ENCODE data around the gene PRRG2. TPM values are rescaled to one million over a fixed set of nuclear protein-coding genes. Genes with fewer than 3 reads are reported as not detected.

PRRG2 gene
- total and polyA plus RNA-seq, 2 experiments from 2014 or later = 2.0 to 3.8 TPM

- no peak overlapping the region for H2AFZ ChIP-seq
- H3K4me2 ChIP-seq = peak overlapping the region; percentile 62
These were observed 8.4 kb downstream of the PRRG2 start for GRCh38 chr19:49589502-49589905.

More at GRCh38 chr19:49589502-49589905, 8.4 kb downstream of the PRRG2 start:
- Histone ChIP-seq H3K79me2 (replicated peaks; ENCODE audit: insufficient read depth) (peaks cover 25% of the 10 kb centered on the region), H3K27me3 (ENCODE audit: insufficient read depth) (no peaks in the 10 kb centered on the region), H4K20me1 (replicated peaks; ENCODE audit: insufficient read depth) (no peaks in the 10 kb centered on the region; the same call in 1 of the 2 replicates), H3K9me2 (ENCODE audit: insufficient read depth) (no peaks in the 10 kb centered on the region), H3F3A (replicated peaks; ENCODE audit: low read depth) (peaks cover 27% of the 10 kb centered on the region), H3K27ac (ENCODE audit: low read depth) (peak overlapping the region; percentile 85), H3K4me3 (peak overlapping the region; percentile 30; the same call in 1 of the 2 replicates), H3K36me3 (ENCODE audit: insufficient read depth) (peaks cover 6% of the 10 kb centered on the region; the same call in 1 of the 2 replicates), H3K4me1 (ENCODE audit: insufficient read depth) (peaks cover 18% of the 10 kb centered on the region)
- H3K4me1 Mint-ChIP-seq = peaks cover 18% of the 10 kb centered on the region
- DNase-seq (ENCODE audit: low spot score) (no peak), ATAC-seq (peak; percentile 1; the same call in 1 of the 3 replicates)
- peak overlapping the region; percentile 87 for H3K27ac Mint-ChIP-seq
- H3K27me3 Mint-ChIP-seq (ENCODE audit: insufficient read depth, low read depth, poor library complexity) = peaks cover 22% of the 10 kb centered on the region
- H3K4me3 Mint-ChIP-seq = peak overlapping the region; percentile 49; the same call in 2 of the 3 replicates
- TF ChIP-seq POLR2AphosphoS5 (IDR thresholded peaks at IDR 0.05; ENCODE audit: low read depth) (no peak), CREB1 (CRISPR knock-in tag; IDR thresholded peaks at IDR 0.05; ENCODE audit: low read depth) (no peak), STAT1 (IDR thresholded peaks at IDR 0.05; ENCODE audit: unreplicated experiment) (no peak), JUNB (IDR thresholded peaks at IDR 0.05; ENCODE audit: unreplicated experiment) (no peak), EZH2 (IDR thresholded peaks at IDR 0.05; ENCODE audit: low read depth, unreplicated experiment) (no peak), REST (IDR thresholded peaks at IDR 0.05; ENCODE audit: unreplicated experiment) (no peak), NANOG (IDR thresholded peaks at IDR 0.05; ENCODE audit: borderline replicate concordance) (no peak), CTCF (conservative IDR thresholded peaks at IDR 0.05; ENCODE audit: low read depth in 2 of 2) (no peak), ZNF331 (CRISPR knock-in tag; IDR thresholded peaks at IDR 0.05; ENCODE audit: low read depth) (no peak), ZNF114 (CRISPR knock-in tag; IDR thresholded peaks at IDR 0.05) (no peak), EZH2phosphoT487 (IDR thresholded peaks at IDR 0.05; ENCODE audit: unreplicated experiment) (no peak), ZNF462 (CRISPR knock-in tag; IDR thresholded peaks at IDR 0.05) (no peak), ETS1 (IDR thresholded peaks at IDR 0.05) (no peak)
- H3K36me3 Mint-ChIP-seq (ENCODE audit: low read depth) = peaks cover 21% of the 10 kb centered on the region
- no peaks in the 10 kb centered on the region; the same call in 2 of the 3 replicates for H3K9me3 Mint-ChIP-seq
